HepG2 (cell line): Measurements from ENCODE around the gene AP5B1. TPM values are rescaled to one million over a fixed set of nuclear protein-coding genes. Genes with fewer than 3 reads are reported as not detected.

Experiments used
- ATAC-seq: fragments of 200-7000 bp; cut with Tn5 transposase; 3 replicates; pipeline ENCODE4 v1.9.1; 2020; ENCODE audit warnings: mild to moderate bottlenecking, moderate library complexity
- BruUV-seq: library from RNA; stranded (reverse); fragments of 400-500 nt; replicated peaks from 2 replicates; lab custom pipeline; 2021; lab: Mats Ljungman, UMichigan
- CTCF ChIA-PET: fragments of 300-600 bp; formaldehyde crosslinking; extraction: SDS; loops from one replicate; lab custom pipeline; 2021; ENCODE audit warnings: low total read pairs, inconsistent platforms, low intra/inter-chr PET ratio; lab: Yijun Ruan, JAX
- POLR2A ChIA-PET: fragments of 350-600 bp; sonication (Branson Sonifier 250); formaldehyde crosslinking; loops from one replicate; lab custom pipeline; 2020; ENCODE audit warnings: antibody characterized with exemption, inconsistent platforms; lab: Yijun Ruan, JAX
- DNase-seq: peaks from one replicate; pipeline ENCODE4 v3.0.0-alpha.2; 2015; ENCODE audit warnings: low spot score
- FAIRE-seq: peaks from 3 replicates; lab custom pipeline; 2011; peaks lifted over from hg19 to GRCh38; lab: Jason Lieb, UNC
- H2AFZ ChIP-seq: one replicate; pipeline ENCODE4 v1.6.1; 2011; ENCODE audit warnings: low read length, inconsistent platforms
- H3K27ac ChIP-seq: fragments of 300-600 bp; 3 replicates; pipeline ENCODE4 v1.8.0; 2011; ENCODE audit warnings: mixed run types, mild to moderate bottlenecking, mixed read lengths, low read length, inconsistent platforms; ENCODE audit not compliant: insufficient read depth; ENCODE audit errors: extremely low read length
- H3K27me3 ChIP-seq, 2 experiments: fragments of 200-600 bp in 1 of 2; 2 replicates in 1 of 2; 3 replicates in 1 of 2; pipeline versions ENCODE4 v1.6.0 to v1.8.0; 2011; ENCODE audit warnings: low read length in 2 of 2, mild to moderate bottlenecking in 2 of 2, moderate library complexity in 2 of 2, inconsistent platforms in 1 of 2; ENCODE audit not compliant: insufficient read depth in 2 of 2, control insufficient read depth in 1 of 2
- H3K36me3 ChIP-seq, 2 experiments: fragments of 200-600 bp in 1 of 2; replicated peaks in 1 of 2; 2 replicates in 1 of 2; 3 replicates in 1 of 2; pipeline versions ENCODE4 v1.5.1 to v1.8.0; 2011; ENCODE audit warnings: low read length in 2 of 2, inconsistent platforms in 1 of 2; ENCODE audit not compliant: insufficient read depth in 2 of 2, control insufficient read depth in 1 of 2
- H3K4me1 ChIP-seq: 2 replicates; pipeline ENCODE4 v1.5.1; 2012; ENCODE audit warnings: low read length, inconsistent platforms; ENCODE audit not compliant: insufficient read depth
- H3K4me2 ChIP-seq: 2 replicates; pipeline ENCODE4 v1.6.0; 2011; ENCODE audit warnings: low read depth, low read length, inconsistent platforms
- H3K4me3 ChIP-seq, 3 experiments: fragments of 200-600 bp in 1 of 3; sonication (generic), shearing (Covaris generic) in 1 of 3; replicated peaks in 1 of 3; 2 replicates each; pipeline ENCODE4 v1.5.1; 2011 to 2016; ENCODE audit warnings: low read length in 3 of 3, inconsistent platforms in 2 of 3, low read depth in 2 of 3, mild to moderate bottlenecking in 2 of 3, control low read depth in 1 of 3, mixed read lengths in 1 of 3; ENCODE audit not compliant: insufficient read depth in 1 of 3
- H3K79me2 ChIP-seq: one replicate; pipeline ENCODE4 v1.6.1; 2011; ENCODE audit warnings: low read length, inconsistent platforms; ENCODE audit not compliant: insufficient read depth
- H3K9ac ChIP-seq: 2 replicates; pipeline ENCODE4 v1.6.0; 2011; ENCODE audit warnings: mild to moderate bottlenecking, low read depth, low read length, inconsistent platforms; ENCODE audit not compliant: insufficient read depth
- H3K9me3 ChIP-seq: 2 replicates; pipeline ENCODE4 v1.5.1; 2012; ENCODE audit warnings: mild to moderate bottlenecking, low read length
- H4K20me1 ChIP-seq: 2 replicates; pipeline ENCODE4 v1.6.0; 2011; ENCODE audit warnings: inconsistent platforms, mild to moderate bottlenecking, low read length, moderate library complexity; ENCODE audit not compliant: insufficient read depth
- AKAP8 ChIP-seq: sonication (generic); formaldehyde crosslinking; IDR thresholded peaks from 2 replicates; pipeline ENCODE4 v1.5.1; 2020; ENCODE audit warnings: mild to moderate bottlenecking, missing genetic modification reagents
- HIVEP1 ChIP-seq: sonication (generic); formaldehyde crosslinking; IDR thresholded peaks from 2 replicates; pipeline ENCODE4 v1.4.0; 2020; ENCODE audit warnings: mild to moderate bottlenecking, missing genetic modification reagents
- KDM2A ChIP-seq: sonication (generic); formaldehyde crosslinking; IDR thresholded peaks from 2 replicates; pipeline ENCODE4 v1.4.0; 2020; ENCODE audit warnings: low read depth, missing genetic modification reagents, borderline replicate concordance
- LCORL ChIP-seq, 2 experiments: fragments of 450-650 bp in 1 of 2; sonication (generic) in 1 of 2; formaldehyde crosslinking in 1 of 2; IDR thresholded peaks; 2 replicates each; pipeline versions ENCODE4 v1.5.0 to v1.6.1; 2017 to 2020; ENCODE audit warnings: antibody characterized with exemption in 1 of 2, missing genetic modification reagents in 1 of 2
- RXRB ChIP-seq: IDR thresholded peaks from 2 replicates; pipeline ENCODE4 v1.6.1; 2016; ENCODE audit warnings: borderline replicate concordance, missing genetic modification reagents, missing compliant biosample characterization
- STAG1 ChIP-seq: sonication (generic); formaldehyde crosslinking; IDR thresholded peaks from 2 replicates; pipeline ENCODE4 v1.4.0; 2020; ENCODE audit warnings: missing genetic modification reagents
- TOPORS ChIP-seq: sonication (generic); formaldehyde crosslinking; IDR thresholded peaks from 2 replicates; pipeline ENCODE4 v1.8.0; 2023; ENCODE audit warnings: mild to moderate bottlenecking, missing genetic modification reagents
- ZBTB14 ChIP-seq: sonication (generic); formaldehyde crosslinking; IDR thresholded peaks from 2 replicates; pipeline ENCODE4 v1.4.0; 2020; ENCODE audit warnings: missing genetic modification reagents
- ZBTB39 ChIP-seq: sonication (generic); formaldehyde crosslinking; IDR thresholded peaks from 2 replicates; pipeline ENCODE4 v1.5.0; 2020; ENCODE audit warnings: missing genetic modification reagents
- ZKSCAN8 ChIP-seq: IDR thresholded peaks from 2 replicates; pipeline ENCODE4 v1.6.1; 2016; ENCODE audit warnings: borderline replicate concordance, missing genetic modification reagents, missing compliant biosample characterization
- ZNF431 ChIP-seq: sonication (generic); formaldehyde crosslinking; IDR thresholded peaks from 2 replicates; pipeline ENCODE4 v1.9.0; 2022; ENCODE audit warnings: missing genetic modification reagents, low read depth, mild to moderate bottlenecking, borderline replicate concordance
- ZNF441 ChIP-seq: sonication (generic); formaldehyde crosslinking; IDR thresholded peaks from 2 replicates; pipeline ENCODE4 v1.7.0; 2021; ENCODE audit warnings: missing genetic modification reagents, borderline replicate concordance
- ZNF552 ChIP-seq: sonication (generic); formaldehyde crosslinking; IDR thresholded peaks from 2 replicates; pipeline ENCODE4 v1.9.0; 2022; ENCODE audit warnings: missing genetic modification reagents, mild to moderate bottlenecking, borderline replicate concordance
- ZNF652 ChIP-seq: IDR thresholded peaks from 2 replicates; pipeline ENCODE4 v1.6.1; 2016; ENCODE audit warnings: low read depth, borderline replicate concordance
- ZNF75D ChIP-seq: sonication (generic); formaldehyde crosslinking; IDR thresholded peaks from 2 replicates; pipeline ENCODE4 v1.8.1; 2023; ENCODE audit warnings: missing genetic modification reagents, mild to moderate bottlenecking, borderline replicate concordance
- ZNF891 ChIP-seq: sonication (generic); formaldehyde crosslinking; IDR thresholded peaks from 2 replicates; pipeline ENCODE4 v1.5.0; 2020; ENCODE audit warnings: mild to moderate bottlenecking, missing genetic modification reagents
- WGBS: methylation state at CpG from one replicate; pipeline ENCODE4 v1.1.6; 2017; ENCODE audit warnings: low lambda C conversion rate; 5-methylcytosine and 5-hydroxymethylcytosine counted together
- in situ Hi-C: cut with HindIII; loops from 2 replicates; pipeline ENCODE4 v1.10.0; 2017; ENCODE audit warnings: low pct_unique_long_range_greater_than_20kb; ENCODE audit not compliant: extremely low pct_ligation_motif_present
- intact Hi-C: fragments of 100-400 bp; cut with micrococcal nuclease; formaldehyde crosslinking; loops from one replicate; pipeline ENCODE4 v1.10.0; 2022; ENCODE audit not compliant: unreplicated experiment
- polyA plus RNA-seq, 8 experiments: library from polyadenylated mRNA; depleted of rRNA in 3 of 8; stranded (reverse) in 7 of 8; unstranded in 1 of 8; fragments of >200 nt; fragmentation: Illumina TruSeq in 4 of 8; extraction: Trizol in 4 of 8; gene quantifications; 2 replicates each; pipeline versions ENCODE4 v1.2.1 to v1.2.3, GENCODE V29; 2011 to 2016; ENCODE audit warnings: low read depth in 4 of 8, missing spikeins in 1 of 8, mixed read lengths in 1 of 8; ENCODE audit not compliant: insufficient read depth in 1 of 8
- total RNA-seq, 5 experiments: library from RNA; depleted of rRNA; stranded (reverse); fragments of >200 nt; fragmentation: Illumina TruSeq; extraction: Trizol; gene quantifications; 2 replicates each; pipeline ENCODE4 v1.2.3, GENCODE V29; 2016; ENCODE audit warnings: low read depth in 1 of 5
- TF ChIP-seq, protein P1 (sequence below): sonication (generic); formaldehyde crosslinking; IDR thresholded peaks from 2 replicates; pipeline ENCODE4 v1.4.0; 2020; ENCODE audit warnings: mild to moderate bottlenecking, low read depth, missing genetic modification reagents
- TF ChIP-seq, protein P2 (sequence below): sonication (generic); formaldehyde crosslinking; conservative IDR thresholded peaks from 2 replicates; pipeline ENCODE4 v1.4.0; 2020; ENCODE audit warnings: missing genetic modification reagents

Gene AP5B1
- total and polyA plus RNA-seq, 2 of the 13 experiments (the other 11 are each of a cell fraction or from before 2014, with no cell fraction given): 1.7 to 4.4 TPM

- FAIRE-seq: no peak
- WGBS: 61% methylated on average over 1 of the region's 1 CpG
- Histone ChIP-seq H3K9ac (no peak overlapping the region), H3K4me3 (no peak overlapping the region), H2AFZ (no peak overlapping the region), H3K4me2 (no peak overlapping the region), H3K9me3 (no peaks in the 10 kb centered on the region), H3K79me2 (no peaks in the 10 kb centered on the region), H4K20me1 (no peaks in the 10 kb centered on the region), H3K27me3 (no peaks in the 10 kb centered on the region), H3K27ac (no peak overlapping the region), H3K4me1 (peaks cover 8% of the 10 kb centered on the region), H3K36me3 (no peaks in the 10 kb centered on the region)
- TF ChIP-seq ZNF75D: no peak
- TF ChIP-seq ZNF891 (CRISPR knock-in tag): no peak
- TF ChIP-seq ZBTB14 (CRISPR knock-in tag): no peak
- TF ChIP-seq ZNF431: no peak
- TF ChIP-seq ZNF552 (CRISPR knock-in tag): no peak
- no peak for TF ChIP-seq ZKSCAN8 (CRISPR knock-in tag)
- no peak for TF ChIP-seq ZBTB39 (CRISPR knock-in tag)
- TF ChIP-seq, protein P1, sequence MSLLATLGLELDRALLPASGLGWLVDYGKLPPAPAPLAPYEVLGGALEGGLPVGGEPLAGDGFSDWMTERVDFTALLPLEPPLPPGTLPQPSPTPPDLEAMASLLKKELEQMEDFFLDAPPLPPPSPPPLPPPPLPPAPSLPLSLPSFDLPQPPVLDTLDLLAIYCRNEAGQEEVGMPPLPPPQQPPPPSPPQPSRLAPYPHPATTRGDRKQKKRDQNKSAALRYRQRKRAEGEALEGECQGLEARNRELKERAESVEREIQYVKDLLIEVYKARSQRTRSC (CRISPR knock-in tag): no peak
- TF ChIP-seq AKAP8: no peak
- no peak for TF ChIP-seq KDM2A (CRISPR knock-in tag)
- TF ChIP-seq LCORL (IDR thresholded peaks at IDR 0.05): no peak
- no peak for TF ChIP-seq LCORL (CRISPR knock-in tag; IDR thresholded peaks at IDR 0.05)
- TF ChIP-seq HIVEP1 (CRISPR knock-in tag): no peak
- no peak for TF ChIP-seq ZNF441 (CRISPR knock-in tag)
- TF ChIP-seq, protein P2, sequence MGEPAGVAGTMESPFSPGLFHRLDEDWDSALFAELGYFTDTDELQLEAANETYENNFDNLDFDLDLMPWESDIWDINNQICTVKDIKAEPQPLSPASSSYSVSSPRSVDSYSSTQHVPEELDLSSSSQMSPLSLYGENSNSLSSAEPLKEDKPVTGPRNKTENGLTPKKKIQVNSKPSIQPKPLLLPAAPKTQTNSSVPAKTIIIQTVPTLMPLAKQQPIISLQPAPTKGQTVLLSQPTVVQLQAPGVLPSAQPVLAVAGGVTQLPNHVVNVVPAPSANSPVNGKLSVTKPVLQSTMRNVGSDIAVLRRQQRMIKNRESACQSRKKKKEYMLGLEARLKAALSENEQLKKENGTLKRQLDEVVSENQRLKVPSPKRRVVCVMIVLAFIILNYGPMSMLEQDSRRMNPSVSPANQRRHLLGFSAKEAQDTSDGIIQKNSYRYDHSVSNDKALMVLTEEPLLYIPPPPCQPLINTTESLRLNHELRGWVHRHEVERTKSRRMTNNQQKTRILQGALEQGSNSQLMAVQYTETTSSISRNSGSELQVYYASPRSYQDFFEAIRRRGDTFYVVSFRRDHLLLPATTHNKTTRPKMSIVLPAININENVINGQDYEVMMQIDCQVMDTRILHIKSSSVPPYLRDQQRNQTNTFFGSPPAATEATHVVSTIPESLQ (CRISPR knock-in tag): no peak
- TF ChIP-seq ZNF652 (CRISPR knock-in tag): no peak
- TF ChIP-seq TOPORS: no peak
- no peak for TF ChIP-seq STAG1 (CRISPR knock-in tag)
- TF ChIP-seq RXRB (CRISPR knock-in tag): no peak
- in situ Hi-C loops: loop anchor here (5.0 kb wide), 1 partner anchor 75 kb away; no protein-coding TSS in a partner anchor
- BruUV-seq: no TSS peak
- intact Hi-C loops: no loop called here
- POLR2A ChIA-PET: no interaction called here
- CTCF ChIA-PET: no interaction called here
- ATAC-seq: no peak
- no peak for DNase-seq
Measured at GRCh38 chr11:65742353-65742752, 38.4 kb downstream of the AP5B1 start.
